Measurements from ENCODE around the gene PRPF19. TPM values are rescaled to one million over a fixed set of nuclear protein-coding genes. Genes with fewer than 3 reads are reported as not detected.

Gene PRPF19
- total and polyA plus RNA-seq, 2 of the 8 experiments (the other 6 are each of a cell fraction or from before 2014, with no cell fraction given), result 107 to 141 TPM

- TF ChIP-seq CHD7 (IDR thresholded peaks at IDR 0.05; ENCODE audit: insufficient replicate concordance, low read length) (no peak), MAX (IDR thresholded peaks at IDR 0.05) (peak; percentile 83), KDM5A (IDR thresholded peaks at IDR 0.05; ENCODE audit: low read length) (no peak), RFX5 (IDR thresholded peaks at IDR 0.05; ENCODE audit: borderline replicate concordance, low read depth, low read length) (no peak), SP2 (IDR thresholded peaks at IDR 0.05; ENCODE audit: low read length) (no peak), ZNF274 (IDR thresholded peaks at IDR 0.05; ENCODE audit: borderline replicate concordance, extremely low read depth, low read length) (no peak), EP300 (IDR thresholded peaks at IDR 0.05; ENCODE audit: borderline replicate concordance in 1 of 2, low read depth in 2 of 2, low read length in 2 of 2) (no peak), POU5F1 (IDR thresholded peaks at IDR 0.05; ENCODE audit: low read depth, low read length) (no peak), ATF3 (IDR thresholded peaks at IDR 0.05; ENCODE audit: insufficient read depth, low read depth, low read length) (no peak)
Observed at GRCh38 chr11:60906132-60906972, at the start of gene PRPF19 (continued).
